ENCODE results near the gene EVI5. TPM values are rescaled to one million over a fixed set of nuclear protein-coding genes. Genes with fewer than 3 reads are reported as not detected.

EVI5 gene
- polyA plus RNA-seq, 1 donor from 2014 or later = 8.5 TPM

GRCh38 chr1:92743221-92743620 lies 41.7 kb downstream of the EVI5 start:
- Histone ChIP-seq H4K20me1 (ENCODE audit: insufficient read depth) (no peaks in the 10 kb centered on the region), H3K27ac (ENCODE audit: low read length) (no peak overlapping the region), H3K4me3 (ENCODE audit: low read length) (no peak overlapping the region), H3K36me3 (ENCODE audit: insufficient read depth, low read length) (no peaks in the 10 kb centered on the region), H3K27me3 (ENCODE audit: insufficient read depth, low read depth, low read length) (no peaks in the 10 kb centered on the region), H3K9me3 (ENCODE audit: low read length) (no peaks in the 10 kb centered on the region), H3K9me2 (ENCODE audit: insufficient read depth, low read length) (no peaks in the 10 kb centered on the region), H3K4me2 (ENCODE audit: low read length) (no peak overlapping the region), H3K9ac (ENCODE audit: low read length) (no peak overlapping the region), H3F3A (ENCODE audit: insufficient read depth, low read length, poor library complexity, severe bottlenecking) (no peaks in the 10 kb centered on the region), H2AFZ (ENCODE audit: low read depth, low read length) (no peak overlapping the region), H3K79me2 (replicated peaks; ENCODE audit: insufficient read depth, low read length) (no peaks in the 10 kb centered on the region)
- TF ChIP-seq CTCF (IDR thresholded peaks at IDR 0.05; ENCODE audit: poor library complexity, severe bottlenecking) (no peak), EZH2 (IDR thresholded peaks at IDR 0.05; ENCODE audit: borderline replicate concordance, insufficient read depth, low read length, poor library complexity, severe bottlenecking) (no peak), SMC3 (conservative IDR thresholded peaks at IDR 0.05; ENCODE audit: poor library complexity) (no peak), MXI1 (conservative IDR thresholded peaks at IDR 0.05; ENCODE audit: poor library complexity, severe bottlenecking) (no peak), TAF1 (IDR thresholded peaks at IDR 0.05; ENCODE audit: low read depth) (no peak), EP300 (conservative IDR thresholded peaks at IDR 0.05; ENCODE audit: poor library complexity, severe bottlenecking) (no peak), POLR2AphosphoS5 (IDR thresholded peaks at IDR 0.05) (no peak)

GRCh38 chr1:92739669-92740524 lies 45.0 kb downstream of the EVI5 start:
- H3K79me2 ChIP-seq (replicated peaks; ENCODE audit: insufficient read depth, low read length) = no peaks in the 10 kb centered on the region
- H3K9ac ChIP-seq (ENCODE audit: low read length) = no peak overlapping the region
- H4K20me1 ChIP-seq (ENCODE audit: insufficient read depth) = no peaks in the 10 kb centered on the region

More at GRCh38 chr1:92739669-92740524, 45.0 kb downstream of the EVI5 start:
- Histone ChIP-seq H3K27me3 (ENCODE audit: insufficient read depth, low read depth, low read length) (no peaks in the 10 kb centered on the region), H3K9me3 (ENCODE audit: low read length) (no peaks in the 10 kb centered on the region), H3K27ac (ENCODE audit: low read length) (no peak overlapping the region), H3K4me2 (ENCODE audit: low read length) (no peak overlapping the region), H2AFZ (ENCODE audit: low read depth, low read length) (no peak overlapping the region), H3K9me2 (ENCODE audit: insufficient read depth, low read length) (no peaks in the 10 kb centered on the region), H3F3A (ENCODE audit: insufficient read depth, low read length, poor library complexity, severe bottlenecking) (no peaks in the 10 kb centered on the region), H3K4me3 (ENCODE audit: low read length) (no peak overlapping the region), H3K36me3 (ENCODE audit: insufficient read depth, low read length) (no peaks in the 10 kb centered on the region)
- TF ChIP-seq MXI1 (conservative IDR thresholded peaks at IDR 0.05; ENCODE audit: poor library complexity, severe bottlenecking) (no peak), REST (IDR thresholded peaks at IDR 0.05; ENCODE audit: borderline replicate concordance) (no peak), SMC3 (conservative IDR thresholded peaks at IDR 0.05; ENCODE audit: poor library complexity) (no peak)
